Activated naive CD8-positive, alpha-beta T cell (primary cell): ENCODE measurements around the gene WDR48.

Experiments used
- H3K27ac Mint-ChIP-seq: one replicate; pipeline ENCODE4 v1.8.0; 2021; ENCODE audit warnings: mixed read lengths
- H3K27me3 Mint-ChIP-seq: one replicate; pipeline ENCODE4 v1.8.0; 2021; ENCODE audit warnings: mixed read lengths
- H3K36me3 Mint-ChIP-seq: one replicate; pipeline ENCODE4 v1.8.0; 2021; ENCODE audit warnings: mixed read lengths
- H3K4me1 Mint-ChIP-seq: one replicate; pipeline ENCODE4 v1.8.0; 2021; ENCODE audit warnings: low read depth, mixed read lengths
- H3K4me3 Mint-ChIP-seq: one replicate; pipeline ENCODE4 v1.8.0; 2021; ENCODE audit warnings: mild to moderate bottlenecking, mixed read lengths
- H3K9me3 Mint-ChIP-seq: one replicate; pipeline ENCODE4 v1.8.0; 2021; ENCODE audit warnings: low read depth, mixed read lengths

WDR48 gene

DNA sequence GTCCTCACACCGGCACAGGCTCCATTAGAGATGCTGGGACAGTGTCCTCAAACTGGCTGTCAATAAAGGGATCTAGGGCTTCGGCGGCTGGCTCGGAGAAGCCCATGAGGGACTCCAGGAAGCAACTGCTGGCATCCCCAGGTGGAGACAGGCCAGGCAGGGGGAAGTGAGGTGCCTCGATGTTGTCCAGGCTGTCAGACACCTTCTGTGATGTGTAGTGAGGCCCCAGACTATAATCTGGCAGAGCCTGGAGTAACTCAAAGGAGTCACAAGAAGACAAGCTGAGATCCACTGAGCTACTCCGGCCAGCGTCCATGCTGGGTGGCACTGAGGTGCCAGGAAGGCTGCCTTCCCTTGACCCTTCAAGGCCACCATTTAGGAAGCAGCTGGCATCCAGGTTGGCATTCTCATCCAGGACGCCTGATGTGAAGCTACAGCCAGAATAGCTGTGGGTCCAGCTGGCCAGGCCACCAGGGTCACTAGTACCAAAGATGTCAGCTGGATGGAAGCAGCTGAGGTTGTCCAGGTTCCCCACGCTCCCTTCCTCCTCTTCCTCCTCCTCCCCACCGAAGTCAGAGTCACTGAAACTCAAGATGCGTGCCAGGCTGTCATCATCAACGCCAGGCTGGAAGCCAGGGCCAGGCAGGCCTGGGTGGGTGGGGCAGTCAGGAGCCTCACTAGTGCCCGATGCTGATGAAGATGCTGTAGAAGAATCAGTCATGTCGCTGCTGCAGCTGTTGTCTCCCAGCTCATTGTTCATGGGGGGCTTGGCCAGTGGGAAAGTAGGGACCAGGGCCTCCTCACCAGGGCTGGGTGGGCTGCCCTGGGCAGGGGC is 91.5 kb downstream of the WDR48 start:
- Mint-ChIP-seq H3K27ac (no peak overlapping the region), H3K27me3 (no peaks in the 10 kb centered on the region), H3K4me3 (peak overlapping the region; percentile 13), H3K36me3 (peaks cover 11% of the 10 kb centered on the region), H3K9me3 (no peaks in the 10 kb centered on the region), H3K4me1 (peaks cover 59% of the 10 kb centered on the region)

DNA sequence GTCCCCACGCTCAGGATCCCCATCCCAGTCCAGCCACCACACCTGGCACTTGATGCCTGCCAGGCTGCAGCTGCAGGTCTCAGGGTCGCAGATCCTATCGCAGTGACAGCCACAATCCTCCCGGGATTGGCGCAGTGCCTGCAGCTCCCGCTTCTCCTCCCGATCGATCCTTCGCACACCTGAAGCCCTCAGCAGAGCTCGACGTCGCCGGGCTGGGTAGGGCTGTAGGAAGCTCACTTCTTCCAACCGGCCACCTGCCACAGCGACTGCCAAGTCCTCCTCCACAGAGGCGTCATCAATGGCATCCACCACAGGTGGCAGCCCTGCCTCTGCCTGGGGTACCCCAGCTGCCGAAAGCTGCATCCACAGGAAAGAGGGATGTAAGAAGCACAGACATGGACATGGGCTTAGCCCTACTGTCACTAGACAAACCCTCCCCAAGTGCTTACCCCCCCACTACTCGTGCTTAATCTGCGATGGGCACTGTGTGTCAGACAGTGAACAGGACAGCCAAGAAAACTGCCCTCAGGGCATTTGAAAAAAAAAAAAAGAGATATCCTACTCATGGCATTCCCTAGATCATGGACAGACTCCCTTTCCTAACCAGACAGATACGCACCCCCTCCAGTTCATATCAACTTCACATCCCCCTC is 92.4 kb downstream of the WDR48 start:
- Mint-ChIP-seq H3K27ac (no peak overlapping the region), H3K4me3 (peak overlapping the region; percentile 61), H3K36me3 (peaks cover 19% of the 10 kb centered on the region), H3K27me3 (no peaks in the 10 kb centered on the region), H3K9me3 (no peaks in the 10 kb centered on the region), H3K4me1 (peaks cover 63% of the 10 kb centered on the region)

DNA sequence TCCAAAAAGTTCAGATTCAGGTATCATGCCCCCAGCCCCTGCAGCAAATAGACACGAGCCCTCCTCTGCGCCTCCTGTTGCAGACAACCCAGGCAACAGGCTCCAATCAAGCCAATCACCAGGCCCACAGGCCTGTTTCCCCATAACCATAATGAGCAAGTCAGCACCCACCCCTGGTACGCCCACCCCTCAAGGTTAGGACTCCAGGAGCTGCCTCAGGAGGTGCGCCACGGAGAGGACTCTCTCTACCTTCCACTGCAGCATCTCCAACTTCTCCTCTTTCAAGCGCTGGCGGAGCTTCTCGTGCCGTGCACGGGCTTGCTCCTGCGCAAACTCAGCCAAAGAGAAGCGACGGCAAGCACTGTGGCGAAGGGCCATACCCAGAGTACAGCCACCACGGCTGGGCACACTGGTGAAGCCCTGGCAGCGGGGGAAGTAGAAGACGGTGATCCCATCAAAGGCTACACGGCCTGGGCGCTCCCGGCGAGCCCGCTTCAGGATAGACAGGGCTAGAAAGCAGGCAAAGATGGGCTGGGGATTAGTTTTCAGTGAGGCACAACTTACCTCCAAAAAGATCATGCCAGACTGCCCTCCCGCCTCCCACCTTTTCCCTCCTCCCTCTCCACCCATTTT is 93.0 kb downstream of the WDR48 start:
- no peaks in the 10 kb centered on the region for H3K27me3 Mint-ChIP-seq
- H3K9me3 Mint-ChIP-seq = no peaks in the 10 kb centered on the region
- H3K36me3 Mint-ChIP-seq = peaks cover 19% of the 10 kb centered on the region
- peak overlapping the region; percentile 61 for H3K4me3 Mint-ChIP-seq
- peaks cover 66% of the 10 kb centered on the region for H3K4me1 Mint-ChIP-seq
- H3K27ac Mint-ChIP-seq = peak overlapping the region; percentile 46

DNA sequence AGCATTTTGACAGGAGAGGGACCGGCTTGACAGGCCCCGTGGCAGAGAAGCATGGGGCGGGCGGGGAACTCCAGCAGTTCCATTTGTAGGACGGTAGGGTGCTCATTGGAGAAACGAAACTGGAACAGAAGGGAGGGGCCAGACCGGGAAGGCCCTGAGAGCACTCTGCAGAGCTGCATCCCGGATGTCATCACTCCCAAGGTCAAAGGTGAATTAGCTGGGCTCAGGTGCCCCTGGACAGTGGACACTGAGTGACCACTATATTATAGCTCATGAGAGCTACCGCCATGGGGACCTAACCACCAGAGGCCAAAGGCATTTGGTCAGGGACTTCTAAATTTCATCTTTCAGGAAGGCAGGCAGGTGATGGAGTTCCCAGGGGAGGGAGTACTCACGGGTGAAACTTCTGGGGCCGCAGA is 94.3 kb downstream of the WDR48 start:
- H3K36me3 Mint-ChIP-seq = peaks cover 19% of the 10 kb centered on the region
- H3K4me3 Mint-ChIP-seq = peak overlapping the region; percentile 42
- no peaks in the 10 kb centered on the region for H3K27me3 Mint-ChIP-seq
- peaks cover 69% of the 10 kb centered on the region for H3K4me1 Mint-ChIP-seq
- peak overlapping the region; percentile 98 for H3K27ac Mint-ChIP-seq
- no peaks in the 10 kb centered on the region for H3K9me3 Mint-ChIP-seq
